Measurements from ENCODE around the gene KIF18A. TPM values are rescaled to one million over a fixed set of nuclear protein-coding genes. Genes with fewer than 3 reads are reported as not detected.

KIF18A gene
- total RNA-seq, 1 donor from 2014 or later = 2.9 TPM

DNA sequence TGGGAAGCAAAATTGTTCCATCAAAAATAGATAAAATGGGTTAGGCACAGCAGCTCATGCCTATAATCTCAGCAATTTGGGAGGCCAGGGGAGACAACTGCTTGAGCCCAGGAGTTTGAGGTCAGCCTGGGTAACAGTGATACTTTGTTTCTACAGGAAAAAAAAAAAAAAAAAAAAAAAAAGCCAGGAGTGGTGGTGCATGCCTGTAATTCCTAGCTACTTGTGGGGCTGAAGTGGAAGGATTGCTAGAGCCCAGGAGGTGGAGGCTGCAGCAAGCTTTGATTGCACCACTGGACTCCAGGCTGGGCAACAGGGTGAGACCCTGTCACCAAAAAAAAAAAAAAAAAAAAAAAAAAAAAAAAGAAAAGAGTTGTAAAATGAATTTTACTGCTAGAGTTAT lies 49.6 kb downstream of the KIF18A start:
- TF ChIP-seq, protein P1, sequence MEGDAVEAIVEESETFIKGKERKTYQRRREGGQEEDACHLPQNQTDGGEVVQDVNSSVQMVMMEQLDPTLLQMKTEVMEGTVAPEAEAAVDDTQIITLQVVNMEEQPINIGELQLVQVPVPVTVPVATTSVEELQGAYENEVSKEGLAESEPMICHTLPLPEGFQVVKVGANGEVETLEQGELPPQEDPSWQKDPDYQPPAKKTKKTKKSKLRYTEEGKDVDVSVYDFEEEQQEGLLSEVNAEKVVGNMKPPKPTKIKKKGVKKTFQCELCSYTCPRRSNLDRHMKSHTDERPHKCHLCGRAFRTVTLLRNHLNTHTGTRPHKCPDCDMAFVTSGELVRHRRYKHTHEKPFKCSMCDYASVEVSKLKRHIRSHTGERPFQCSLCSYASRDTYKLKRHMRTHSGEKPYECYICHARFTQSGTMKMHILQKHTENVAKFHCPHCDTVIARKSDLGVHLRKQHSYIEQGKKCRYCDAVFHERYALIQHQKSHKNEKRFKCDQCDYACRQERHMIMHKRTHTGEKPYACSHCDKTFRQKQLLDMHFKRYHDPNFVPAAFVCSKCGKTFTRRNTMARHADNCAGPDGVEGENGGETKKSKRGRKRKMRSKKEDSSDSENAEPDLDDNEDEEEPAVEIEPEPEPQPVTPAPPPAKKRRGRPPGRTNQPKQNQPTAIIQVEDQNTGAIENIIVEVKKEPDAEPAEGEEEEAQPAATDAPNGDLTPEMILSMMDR (IDR thresholded peaks at IDR 0.05) = no peak
- Mint-ChIP-seq H3K9me3 (ENCODE audit: low read depth) (no peaks in the 10 kb centered on the region), H3K27ac (ENCODE audit: unreplicated experiment) (no peak overlapping the region), H3K4me3 (ENCODE audit: unreplicated experiment) (no peak overlapping the region), H3K36me3 (ENCODE audit: low read depth) (no peaks in the 10 kb centered on the region), H3K4me1 (ENCODE audit: low read depth) (peaks cover 3% of the 10 kb centered on the region), H3K27me3 (ENCODE audit: low read depth) (no peaks in the 10 kb centered on the region)
- DNase-seq (ENCODE audit: low spot score) = no peak

DNA sequence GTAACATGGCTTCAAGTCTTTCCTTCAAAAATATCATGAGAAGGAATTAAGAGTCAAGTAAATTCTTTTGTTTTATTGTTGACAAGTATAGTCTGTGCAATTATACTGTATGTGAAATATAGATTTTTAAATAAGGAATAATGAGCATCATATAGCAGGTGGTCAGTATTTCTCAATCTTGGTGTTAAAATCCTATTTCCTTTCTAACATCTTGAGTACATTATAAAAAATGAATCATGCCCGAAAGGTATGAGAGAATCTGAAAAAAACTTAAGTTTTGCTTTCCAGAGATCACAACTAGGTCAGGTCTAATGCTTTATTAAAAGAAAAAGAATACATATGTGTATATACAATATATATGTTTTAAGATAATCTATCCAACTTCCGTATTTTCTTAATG lies 53.1 kb downstream of the KIF18A start:
- Mint-ChIP-seq H3K27ac (ENCODE audit: unreplicated experiment) (no peak overlapping the region), H3K4me1 (ENCODE audit: low read depth) (peaks cover 5% of the 10 kb centered on the region), H3K36me3 (ENCODE audit: low read depth) (no peaks in the 10 kb centered on the region), H3K9me3 (ENCODE audit: low read depth) (no peaks in the 10 kb centered on the region), H3K27me3 (ENCODE audit: low read depth) (no peaks in the 10 kb centered on the region), H3K4me3 (ENCODE audit: unreplicated experiment) (no peak overlapping the region)
- no peak for DNase-seq (ENCODE audit: low spot score)
- TF ChIP-seq, protein P1 (IDR thresholded peaks at IDR 0.05) = no peak

DNA sequence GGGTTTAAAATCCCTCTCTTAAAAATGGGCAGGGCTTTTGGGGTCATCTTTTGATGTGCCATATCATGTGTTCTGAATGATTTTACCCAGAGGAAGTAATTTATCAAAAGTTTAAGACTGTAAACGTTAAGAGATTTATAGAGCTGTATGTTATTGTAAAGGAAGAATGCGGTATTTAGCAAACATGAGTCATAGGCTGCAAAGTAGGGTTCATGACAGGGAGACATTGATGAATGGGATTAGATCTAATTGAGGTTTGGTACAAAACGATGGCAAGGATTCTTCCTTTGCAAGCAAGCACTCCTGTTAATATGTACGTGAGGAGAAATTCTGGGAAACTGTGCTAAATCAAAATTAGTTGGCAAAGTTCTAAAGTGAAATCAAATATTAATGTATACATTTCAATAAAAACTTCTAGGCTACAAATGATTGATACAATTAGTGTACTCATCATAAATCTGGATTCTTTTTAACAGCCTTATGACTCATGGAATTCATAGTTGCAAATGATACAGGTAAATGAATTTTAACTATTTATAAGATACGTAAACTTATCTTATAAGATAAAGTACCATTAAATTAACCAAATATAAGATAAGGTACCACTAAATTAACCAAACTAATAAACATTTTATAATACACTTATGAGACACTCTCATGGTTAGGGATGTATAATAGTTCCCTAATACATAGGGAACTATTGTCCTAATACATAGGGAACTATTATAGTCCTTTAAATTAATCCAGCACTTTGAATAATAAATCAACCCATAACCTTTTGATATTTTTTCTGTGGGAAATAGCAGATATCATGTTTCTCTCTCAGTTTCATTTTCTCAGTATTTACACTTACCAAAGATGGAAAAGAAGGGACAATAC lies 58.4 kb downstream of the KIF18A start:
- H3K9me3 Mint-ChIP-seq (ENCODE audit: low read depth) = no peaks in the 10 kb centered on the region
- H3K27me3 Mint-ChIP-seq (ENCODE audit: low read depth) = no peaks in the 10 kb centered on the region
- H3K27ac Mint-ChIP-seq (ENCODE audit: unreplicated experiment) = no peak overlapping the region
- TF ChIP-seq, protein P1 (IDR thresholded peaks at IDR 0.05) = no peak
- no peak for DNase-seq (ENCODE audit: low spot score)
- no peaks in the 10 kb centered on the region for H3K36me3 Mint-ChIP-seq (ENCODE audit: low read depth)
- H3K4me3 Mint-ChIP-seq (ENCODE audit: unreplicated experiment) = no peak overlapping the region
- peaks cover 11% of the 10 kb centered on the region for H3K4me1 Mint-ChIP-seq (ENCODE audit: low read depth)

DNA sequence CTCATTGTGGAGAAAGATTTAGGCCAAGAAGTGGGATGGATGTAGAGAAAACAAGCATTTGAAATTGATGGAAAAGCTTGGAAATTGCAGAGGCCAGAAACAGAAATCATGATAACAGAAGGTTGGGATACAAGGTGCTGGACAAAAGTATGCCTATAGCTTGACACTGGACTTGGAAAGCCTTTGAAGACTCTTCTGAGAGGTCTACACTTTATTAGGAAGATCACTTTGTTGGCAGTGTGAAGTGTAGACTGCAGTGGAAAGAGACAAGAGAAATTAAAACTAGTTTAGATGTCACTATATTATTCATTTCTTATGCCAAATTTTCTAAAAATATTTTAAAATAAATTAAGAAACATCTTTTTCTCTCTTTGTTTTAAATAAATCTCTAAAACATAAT lies 59.1 kb downstream of the KIF18A start:
- TF ChIP-seq, protein P1 (IDR thresholded peaks at IDR 0.05) = no peak
- Mint-ChIP-seq H3K9me3 (ENCODE audit: low read depth) (no peaks in the 10 kb centered on the region), H3K27ac (ENCODE audit: unreplicated experiment) (no peak overlapping the region), H3K27me3 (ENCODE audit: low read depth) (no peaks in the 10 kb centered on the region), H3K4me1 (ENCODE audit: low read depth) (peaks cover 11% of the 10 kb centered on the region), H3K4me3 (ENCODE audit: unreplicated experiment) (no peak overlapping the region), H3K36me3 (ENCODE audit: low read depth) (no peaks in the 10 kb centered on the region)
- DNase-seq (ENCODE audit: low spot score) = no peak

DNA sequence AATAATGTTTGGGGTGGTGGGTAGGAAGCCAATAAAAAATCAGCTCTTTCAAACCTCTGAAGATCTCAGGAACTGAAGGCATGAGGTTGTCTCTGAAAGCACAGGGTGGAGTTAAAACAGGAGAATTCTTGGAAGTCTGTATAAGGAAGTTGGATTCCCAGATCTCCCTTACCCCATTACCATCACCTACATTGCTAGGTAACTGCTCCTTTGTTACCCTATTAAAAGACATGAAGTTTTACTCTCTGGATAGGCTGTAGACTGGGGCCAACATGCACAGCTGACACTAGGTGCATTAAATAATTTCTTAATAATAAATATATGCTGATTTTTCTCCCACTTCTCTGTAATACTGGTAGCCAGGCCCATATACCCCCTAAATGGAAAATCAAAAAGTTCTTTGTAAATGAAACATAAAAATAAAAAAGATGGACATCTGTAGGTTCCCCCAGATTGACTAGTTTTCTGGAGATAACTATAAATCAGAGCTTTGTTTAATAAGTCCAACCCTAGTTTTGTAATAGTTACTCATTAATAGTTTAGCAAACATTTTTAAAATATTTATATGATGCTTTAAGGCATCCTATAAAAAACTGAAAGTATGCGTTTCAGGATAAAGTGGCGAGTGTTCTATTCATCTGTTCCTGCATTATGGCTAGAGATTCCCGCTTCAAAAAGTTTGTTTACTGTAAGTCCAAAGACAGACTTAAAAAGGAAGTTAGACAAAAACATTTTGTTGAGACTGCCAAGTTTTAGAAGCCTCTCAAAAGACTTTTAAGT lies 63.8 kb downstream of the KIF18A start:
- TF ChIP-seq, protein P1 (IDR thresholded peaks at IDR 0.05) = no peak
- DNase-seq (ENCODE audit: low spot score) = no peak
- Mint-ChIP-seq H3K4me3 (ENCODE audit: unreplicated experiment) (no peak overlapping the region), H3K27ac (ENCODE audit: unreplicated experiment) (no peak overlapping the region), H3K4me1 (ENCODE audit: low read depth) (peaks cover 4% of the 10 kb centered on the region), H3K36me3 (ENCODE audit: low read depth) (no peaks in the 10 kb centered on the region), H3K27me3 (ENCODE audit: low read depth) (no peaks in the 10 kb centered on the region), H3K9me3 (ENCODE audit: low read depth) (no peaks in the 10 kb centered on the region)
